SK-N-SH (cell line): ENCODE results near the gene TNFAIP2. TPM values are rescaled to one million over a fixed set of nuclear protein-coding genes. Genes with fewer than 3 reads are reported as not detected.
A peak's percentile ranks its signal among the peaks of the same experiment; 100 is the strongest.

ENCODE experiments used
- CTCF ChIA-PET: fragments of 300-600, 350-600 bp; formaldehyde crosslinking; extraction: SDS; loops from one replicate; lab custom pipeline; 2021; lab: Yijun Ruan, JAX
- POLR2A ChIA-PET: fragments of 350-600 bp; sonication (Branson Sonifier 250); formaldehyde crosslinking; extraction: SDS; loops from one replicate; lab custom pipeline; 2020; ENCODE audit warnings: antibody characterized with exemption, inconsistent platforms; lab: Yijun Ruan, JAX
- DNase-seq: peaks from one replicate; pipeline ENCODE4 v3.0.0; 2012
- H2AFZ ChIP-seq: fragments of 200-600 bp; sonication (generic); 2 replicates; pipeline ENCODE4 v1.8.1; 2016; ENCODE audit warnings: antibody characterized with exemption, mild to moderate bottlenecking, low read depth
- H3F3A ChIP-seq: fragments of 200-600 bp; sonication (generic); replicated peaks from 2 replicates; pipeline ENCODE3; 2016; ENCODE audit warnings: antibody characterized with exemption, mild to moderate bottlenecking; ENCODE audit not compliant: insufficient read depth
- H3K27ac ChIP-seq, 2 experiments: fragments of 200-500 bp in 1 of 2; fragments of 200-600 bp in 1 of 2; sonication (Bioruptor generic) in 1 of 2; sonication (generic), shearing (Covaris generic) in 1 of 2; 2 replicates each; pipeline versions ENCODE4 v1.5.1 to v1.6.1; 2014 to 2016; ENCODE audit warnings: low read depth in 2 of 2, inconsistent platforms in 1 of 2, low read length in 1 of 2, mild to moderate bottlenecking in 1 of 2, mixed read lengths in 1 of 2
- H3K27me3 ChIP-seq: fragments of 200-600 bp; sonication (generic), shearing (Covaris generic); 2 replicates; pipeline ENCODE4 v1.6.1; 2016; ENCODE audit warnings: mixed run types; ENCODE audit not compliant: insufficient read depth
- H3K36me3 ChIP-seq, 2 experiments: fragments of 200-500 bp in 1 of 2; fragments of 200-600 bp in 1 of 2; sonication (Bioruptor generic) in 1 of 2; sonication (generic) in 1 of 2; replicated peaks in 1 of 2; 2 replicates each; pipeline versions ENCODE3 to v1.5.1; 2014 to 2016; ENCODE audit warnings: low read length in 1 of 2, mild to moderate bottlenecking in 1 of 2; ENCODE audit not compliant: insufficient read depth in 2 of 2, control insufficient read depth in 1 of 2
- H3K4me1 ChIP-seq, 2 experiments: fragments of 200-500 bp in 1 of 2; fragments of 200-600 bp in 1 of 2; sonication (Bioruptor generic) in 1 of 2; sonication (generic), shearing (Covaris generic) in 1 of 2; 2 replicates each; pipeline versions ENCODE4 v1.5.1 to v1.6.1; 2014 to 2016; ENCODE audit warnings: low read depth in 1 of 2, low read length in 1 of 2, mixed run types in 1 of 2; ENCODE audit not compliant: insufficient read depth in 2 of 2, control insufficient read depth in 1 of 2
- H3K4me2 ChIP-seq: fragments of 200-600 bp; sonication (generic), shearing (Covaris generic); 2 replicates; pipeline ENCODE4 v1.6.1; 2017; ENCODE audit warnings: mixed run types
- H3K4me3 ChIP-seq, 2 experiments: fragments of 200-500 bp in 1 of 2; fragments of 200-600 bp in 1 of 2; sonication (Bioruptor generic) in 1 of 2; sonication (generic), shearing (Covaris generic) in 1 of 2; 2 replicates each; pipeline versions ENCODE4 v1.5.1 to v1.8.1; 2014 to 2016; ENCODE audit warnings: low read depth in 2 of 2, inconsistent platforms in 1 of 2, low read length in 1 of 2, mild to moderate bottlenecking in 1 of 2, mixed read lengths in 1 of 2, moderate library complexity in 1 of 2
- H3K79me2 ChIP-seq: fragments of 200-600 bp; sonication (generic); 2 replicates; pipeline ENCODE4 v1.8.1; 2017; ENCODE audit warnings: mild to moderate bottlenecking; ENCODE audit not compliant: insufficient read depth
- H3K9ac ChIP-seq: fragments of 200-600 bp; sonication (generic); 2 replicates; pipeline ENCODE4 v1.6.1; 2017; ENCODE audit warnings: mixed run types
- H3K9me2 ChIP-seq: fragments of 200-600 bp; sonication (generic); 2 replicates; pipeline ENCODE4 v1.6.1; 2017; ENCODE audit warnings: mixed run types
- H3K9me3 ChIP-seq: fragments of 200-600 bp; sonication (generic); 2 replicates; pipeline ENCODE4 v1.6.1; 2017; ENCODE audit warnings: mixed run types, mild to moderate bottlenecking, moderate library complexity
- H4K20me1 ChIP-seq: fragments of 200-600 bp; sonication (generic); 2 replicates; pipeline ENCODE4 v1.6.1; 2017; ENCODE audit warnings: mild to moderate bottlenecking, mixed run types; ENCODE audit not compliant: insufficient read depth
- EP300 ChIP-seq, 2 experiments: IDR thresholded peaks; 2 replicates each; pipeline versions ENCODE4 v1.4.0 to v1.6.1; 2012; ENCODE audit warnings: borderline replicate concordance in 1 of 2, low read depth in 1 of 2, low read length in 1 of 2
- FOXM1 ChIP-seq: IDR thresholded peaks from 2 replicates; pipeline ENCODE4 v1.4.0; 2012; ENCODE audit warnings: low read depth, mild to moderate bottlenecking
- IRF3 ChIP-seq: fragments of 150-350 bp; IDR thresholded peaks from 2 replicates; pipeline ENCODE4 v1.6.1; 2016; ENCODE audit warnings: mild to moderate bottlenecking, low read depth, low read length
- MXI1 ChIP-seq: IDR thresholded peaks from 2 replicates; pipeline ENCODE4 v1.6.1; 2012; ENCODE audit warnings: mild to moderate bottlenecking, low read depth, low read length, improper control_type of control experiment
- RAD21 ChIP-seq: IDR thresholded peaks from 2 replicates; pipeline ENCODE4 v1.6.1; 2012; ENCODE audit warnings: mild to moderate bottlenecking, low read length
- RCOR1 ChIP-seq: fragments of 150-350 bp; IDR thresholded peaks from 2 replicates; pipeline ENCODE4 v1.6.1; 2017; ENCODE audit warnings: antibody characterized with exemption, low read length
- REST ChIP-seq: IDR thresholded peaks from 2 replicates; pipeline ENCODE4 v1.6.1; 2012; ENCODE audit warnings: mild to moderate bottlenecking, low read depth, low read length, moderate library complexity
- RFX5 ChIP-seq: IDR thresholded peaks from 2 replicates; pipeline ENCODE4 v1.6.1; 2012; ENCODE audit warnings: mild to moderate bottlenecking, improper control_type of control experiment, low read length
- RXRA ChIP-seq: IDR thresholded peaks from 2 replicates; pipeline ENCODE4 v1.4.0; 2012; ENCODE audit warnings: low read depth, mild to moderate bottlenecking, borderline replicate concordance
- TAF1 ChIP-seq: IDR thresholded peaks from 2 replicates; pipeline ENCODE4 v1.6.1; 2012; ENCODE audit warnings: low read depth, mild to moderate bottlenecking, low read length, moderate library complexity, borderline replicate concordance
- TCF12 ChIP-seq: IDR thresholded peaks from 2 replicates; pipeline ENCODE4 v1.4.0; 2012
- USF2 ChIP-seq: fragments of 150-350 bp; IDR thresholded peaks from 2 replicates; pipeline ENCODE4 v1.6.1; 2017; ENCODE audit warnings: antibody characterized with exemption, low read length, low read depth, borderline replicate concordance
- YY1 ChIP-seq: IDR thresholded peaks from 2 replicates; pipeline ENCODE4 v1.4.0; 2012; ENCODE audit warnings: low read depth, mild to moderate bottlenecking
- ZBTB33 ChIP-seq: IDR thresholded peaks from 2 replicates; pipeline ENCODE4 v1.4.0; 2012; ENCODE audit warnings: low read depth, borderline replicate concordance
- WGBS: methylation state at CpG from one replicate; pipeline ENCODE4 v1.1.6; 2017; ENCODE audit warnings: low lambda C conversion rate; 5-methylcytosine and 5-hydroxymethylcytosine counted together
- polyA plus RNA-seq, 3 experiments: library from polyadenylated mRNA; depleted of rRNA; stranded (reverse); fragments of >200 nt; gene quantifications; 2 replicates each; pipeline ENCODE4 v1.2.3, GENCODE V29; 2012
- TF ChIP-seq, protein P1 (sequence below): IDR thresholded peaks from 2 replicates; pipeline ENCODE4 v1.4.0; 2012; ENCODE audit warnings: low read depth, borderline replicate concordance

TNFAIP2 gene
- polyA plus RNA-seq, 1 of the 3 experiments (the other 2 are of a cell fraction), result 16.0 TPM

DNA sequence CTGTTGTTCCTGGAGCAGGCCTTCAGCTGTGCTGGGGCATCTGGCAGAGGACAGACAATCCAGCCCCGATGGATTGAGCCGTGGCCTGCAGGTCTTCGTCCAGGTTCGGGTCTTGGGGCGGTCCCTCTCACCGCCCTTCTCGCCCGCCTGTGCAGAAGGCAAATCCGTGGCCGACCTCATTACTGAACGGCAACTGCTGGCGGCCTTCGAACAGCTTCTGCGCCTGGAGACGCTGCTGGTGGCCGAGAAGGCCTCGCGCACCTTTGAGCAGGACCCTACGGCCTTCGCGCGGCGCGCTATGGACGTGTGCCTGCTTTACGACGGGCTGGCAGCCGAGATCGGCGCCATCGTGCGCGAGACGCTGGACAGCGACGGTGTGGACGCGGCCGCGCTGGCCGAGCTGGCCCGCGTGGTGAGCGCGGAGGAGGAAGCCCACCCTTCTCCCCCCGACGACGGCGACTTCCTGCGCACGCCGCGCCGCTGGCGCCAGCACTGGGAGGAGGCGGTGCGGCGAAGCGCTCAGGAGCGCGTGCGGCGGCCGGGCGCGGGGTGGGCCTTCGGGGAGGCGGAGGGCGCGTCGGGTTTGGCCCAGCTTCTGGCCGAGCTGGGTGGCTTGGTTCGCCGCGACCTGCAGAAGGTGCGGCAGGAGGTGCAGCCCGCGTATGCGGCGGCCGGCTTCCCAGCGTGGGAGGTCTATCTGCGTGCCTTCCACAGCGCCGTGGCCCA is 21.1 kb upstream of the TNFAIP2 start:
- no peaks in the 10 kb centered on the region for H3K79me2 ChIP-seq
- H3K27me3 ChIP-seq, result peaks cover 25% of the 10 kb centered on the region
- H2AFZ ChIP-seq, result no peak overlapping the region
- ChIA-PET CTCF (interaction anchor here (0.7 to 7.8 kb wide), 9 partner anchors 12 to 194 kb away, joined by 3 to 250 read pairs (median 6); no protein-coding TSS in a partner anchor), POLR2A (no interaction called here)
- H3K4me3 ChIP-seq, result no peak overlapping the region
- no peak overlapping the region for H3K4me2 ChIP-seq
- no peaks in the 10 kb centered on the region for H3K36me3 ChIP-seq
- WGBS, result 82% methylated on average over 44 of the region's 85 CpGs
- H4K20me1 ChIP-seq, result no peaks in the 10 kb centered on the region
- no peak for DNase-seq
- H3K9ac ChIP-seq, result no peak overlapping the region
- TF ChIP-seq REST (0 out of 2 replicates have a peak, but pooled peaks have one; percentile 55), RAD21 (no peak)
- H3K27ac ChIP-seq, result no peak overlapping the region
- peaks cover 0 to 6% of the 10 kb centered on the region in 2 experiments; a peak in 1 of 4 replicates for H3K4me1 ChIP-seq
- no peaks in the 10 kb centered on the region for H3K9me3 ChIP-seq
- no peaks in the 10 kb centered on the region for H3F3A ChIP-seq
- H3K9me2 ChIP-seq, result no peaks in the 10 kb centered on the region

DNA sequence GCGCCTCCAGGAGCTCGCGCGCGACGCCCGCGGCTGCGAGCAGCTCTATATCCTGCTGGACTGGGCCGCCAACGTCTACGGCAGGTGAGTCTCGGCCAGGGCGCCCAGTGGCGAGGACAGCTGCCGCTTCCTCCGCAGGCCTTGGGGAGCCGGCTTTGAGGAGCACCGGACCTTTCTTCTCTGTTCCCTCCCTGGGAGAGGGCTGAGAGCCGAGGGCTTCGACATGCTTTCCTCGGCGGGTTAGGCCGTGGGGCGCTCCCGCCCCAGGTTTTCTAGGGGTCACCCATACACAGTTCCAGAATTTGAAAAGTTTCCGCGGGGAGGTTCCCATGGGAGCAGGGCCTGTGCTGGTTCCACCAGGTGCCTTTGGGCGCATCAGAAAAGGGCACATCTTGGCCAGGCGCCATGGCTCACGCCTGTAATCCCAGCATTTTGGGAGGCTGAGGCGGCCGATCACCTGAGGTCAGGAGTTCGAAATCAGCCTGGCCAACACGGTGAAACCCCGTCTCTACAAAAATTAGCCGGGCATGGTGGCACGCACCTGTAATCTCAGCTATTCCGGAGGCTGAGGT is 20.5 kb upstream of the TNFAIP2 start:
- H2AFZ ChIP-seq, result no peak overlapping the region
- H3K27ac ChIP-seq, result no peak overlapping the region
- no peaks in the 10 kb centered on the region for H3K79me2 ChIP-seq
- no peak overlapping the region for H3K9ac ChIP-seq
- H3K4me3 ChIP-seq, result no peak overlapping the region
- no peaks in the 10 kb centered on the region for H3K36me3 ChIP-seq
- H3K27me3 ChIP-seq, result peaks cover 25% of the 10 kb centered on the region
- no peak for DNase-seq
- peaks cover 0 to 6% of the 10 kb centered on the region in 2 experiments; a peak in 1 of 4 replicates for H3K4me1 ChIP-seq
- H4K20me1 ChIP-seq, result no peaks in the 10 kb centered on the region
- POLR2A ChIA-PET, result no interaction called here
- WGBS, result 44% methylated on average over 15 of the region's 39 CpGs
- H3K4me2 ChIP-seq, result no peak overlapping the region
- H3K9me3 ChIP-seq, result no peaks in the 10 kb centered on the region
- CTCF ChIA-PET, result interaction anchor here (0.7 to 7.8 kb wide), 14 partner anchors 15 to 194 kb away, joined by 3 to 250 read pairs (median 52); partner anchors contain the start of gene TNFAIP2
- TF ChIP-seq ZBTB33 (no peak), YY1 (no peak), TAF1 (no peak), EP300 (IDR thresholded peaks at IDR 0.05; ENCODE audit: borderline replicate concordance in 1 of 2, low read depth in 1 of 2, low read length in 1 of 2) (no peak), TCF12 (no peak), RXRA (no peak), IRF3 (no peak), MXI1 (no peak), FOXM1 (no peak), RCOR1 (no peak), RFX5 (no peak), USF2 (no peak)
- TF ChIP-seq, protein P1, sequence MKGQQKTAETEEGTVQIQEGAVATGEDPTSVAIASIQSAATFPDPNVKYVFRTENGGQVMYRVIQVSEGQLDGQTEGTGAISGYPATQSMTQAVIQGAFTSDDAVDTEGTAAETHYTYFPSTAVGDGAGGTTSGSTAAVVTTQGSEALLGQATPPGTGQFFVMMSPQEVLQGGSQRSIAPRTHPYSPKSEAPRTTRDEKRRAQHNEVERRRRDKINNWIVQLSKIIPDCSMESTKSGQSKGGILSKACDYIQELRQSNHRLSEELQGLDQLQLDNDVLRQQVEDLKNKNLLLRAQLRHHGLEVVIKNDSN, result no peak
- no peaks in the 10 kb centered on the region for H3K9me2 ChIP-seq
- no peaks in the 10 kb centered on the region for H3F3A ChIP-seq
